Tibial nerve (tissue), 4 donors: ENCODE measurements around the gene GOLPH3L.

ENCODE experiments used
- CTCF ChIP-seq, 5 experiments: fragments of 200-600 bp in 3 of 5; fragments of 450-650 bp in 2 of 5; sonication (generic) in 3 of 5; IDR thresholded peaks; one replicate each; pipeline ENCODE4 v1.5.1; 2016 to 2019; ENCODE audit warnings: antibody characterized with exemption in 5 of 5, mild to moderate bottlenecking in 3 of 5, moderate library complexity in 2 of 5
- EP300 ChIP-seq, 2 donors: sonication (generic); formaldehyde crosslinking; IDR thresholded peaks; one replicate each; pipeline ENCODE4 v1.6.1; 2017; ENCODE audit warnings: antibody characterized with exemption in 2 of 2, mild to moderate bottlenecking in 1 of 2
- POLR2A ChIP-seq, 2 donors: fragments of 450-650 bp; IDR thresholded peaks; one replicate each; pipeline ENCODE4 v1.6.1; 2017; ENCODE audit warnings: antibody characterized with exemption in 2 of 2, mild to moderate bottlenecking in 2 of 2, moderate library complexity in 2 of 2

GRCh38 chr1:150601540-150601939, 95.4 kb downstream of the GOLPH3L start:
- no peak for TF ChIP-seq CTCF (IDR thresholded peaks at IDR 0.05)
- no peak for TF ChIP-seq EP300 (IDR thresholded peaks at IDR 0.05)
- TF ChIP-seq POLR2A (IDR thresholded peaks at IDR 0.05): no peak
